GM04503 (cell line): Measurements from ENCODE around the gene PRAMEF33.
"Not testable (repeated sequence)": the region's sequence is repeated elsewhere in the genome, so short reads cannot be mapped to it uniquely, and the experiment has no call there.

Experiments used
- DNase-seq: peaks from one replicate; pipeline ENCODE4 v3.0.0-alpha.2; 2012; ENCODE audit warnings: low read depth

Gene PRAMEF33, protein sequence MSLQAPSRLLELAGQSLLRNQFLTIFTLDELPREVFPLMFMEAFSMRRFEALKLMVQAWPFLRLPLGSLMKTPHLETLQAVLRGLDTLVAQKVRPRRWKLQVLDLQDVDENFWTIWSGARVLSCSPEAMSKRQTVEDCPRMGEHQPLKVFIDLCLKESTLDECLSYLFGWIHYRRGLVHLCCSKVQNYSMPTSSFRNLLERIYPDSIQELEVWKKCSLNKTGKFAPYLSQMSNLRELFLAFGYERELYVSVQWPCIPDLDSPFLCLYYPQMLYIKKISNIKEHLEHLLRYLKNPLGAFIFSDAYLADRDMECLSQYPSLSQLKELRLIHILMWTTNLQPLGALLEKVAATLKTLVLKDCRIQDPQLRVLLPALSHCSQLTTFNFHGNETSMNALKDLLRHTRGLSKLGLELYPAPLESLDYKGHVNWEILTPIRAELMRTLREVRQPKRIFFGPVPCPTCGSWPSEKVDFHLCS

DNA sequence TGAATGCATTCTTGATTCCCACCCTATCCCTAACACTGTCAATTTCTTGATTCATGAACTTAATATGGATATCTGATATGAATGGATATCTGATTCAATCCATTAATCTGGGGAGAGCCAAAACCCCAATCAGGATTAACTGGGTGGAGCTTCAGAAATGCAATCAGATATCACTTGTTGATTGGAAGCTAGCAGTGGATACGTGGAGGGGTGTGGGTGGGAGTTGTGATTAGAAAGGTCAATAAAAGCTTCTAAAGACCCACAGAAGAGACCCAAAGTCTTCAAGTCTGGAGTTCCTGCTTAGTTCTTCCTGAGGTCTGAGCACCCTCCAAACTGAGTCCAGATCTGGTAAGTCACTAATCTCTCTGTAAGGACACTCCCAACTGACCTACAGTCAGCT is at the start of gene PRAMEF33:
TSS of gene PRAMEF33 (plus strand) at position 301 of the 400 bp plus-strand sequence. CDS start 2,416 bp downstream, outside the sequence.
- not testable (repeated sequence) for DNase-seq

DNA sequence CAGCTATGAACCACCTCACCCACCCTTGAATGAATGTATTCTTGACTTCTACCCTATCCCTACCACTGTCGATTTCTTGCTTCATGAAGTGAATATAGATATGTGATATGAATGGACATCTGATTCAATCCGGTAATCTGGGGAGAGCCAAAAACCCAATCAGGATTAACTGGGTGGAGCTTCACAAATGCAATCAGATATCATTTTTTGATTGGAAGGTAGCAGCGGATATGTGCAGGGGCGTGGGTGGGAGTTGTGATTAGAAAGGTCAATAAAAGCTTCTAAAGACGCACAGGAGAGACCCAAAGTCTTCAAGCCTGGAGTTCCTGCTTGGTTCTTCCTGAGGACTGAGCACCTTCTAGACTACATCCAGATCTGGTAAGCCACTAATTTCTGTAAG is 49.4 kb upstream of the PRAMEF33 start, which contains the start of gene PRAMEF5:
TSS of gene PRAMEF5 (plus strand) at position 301 of the 400 bp plus-strand sequence. CDS start 5,071 bp downstream, outside the sequence.
- not testable (repeated sequence) for DNase-seq

DNA sequence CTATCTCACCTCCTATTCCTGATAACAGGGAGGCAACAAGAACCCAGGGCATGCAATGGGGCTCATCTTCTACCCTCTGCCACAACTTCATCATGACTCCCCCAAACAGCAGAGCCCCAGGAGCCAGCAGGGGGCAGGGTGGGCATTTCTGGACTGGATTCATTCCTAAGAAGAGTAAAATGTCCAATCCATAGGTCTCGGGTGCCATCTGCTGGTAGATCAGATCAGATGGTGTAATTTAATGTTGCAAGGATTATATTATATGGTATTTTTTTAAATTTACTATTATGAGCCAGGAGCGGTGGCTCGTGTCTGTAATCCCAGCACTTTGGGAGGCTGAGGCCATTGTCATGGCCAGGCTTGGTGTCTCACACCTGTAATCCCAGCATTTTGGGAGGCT is 38.2 kb upstream of the PRAMEF33 start:
- DNase-seq, result not testable (repeated sequence)

DNA sequence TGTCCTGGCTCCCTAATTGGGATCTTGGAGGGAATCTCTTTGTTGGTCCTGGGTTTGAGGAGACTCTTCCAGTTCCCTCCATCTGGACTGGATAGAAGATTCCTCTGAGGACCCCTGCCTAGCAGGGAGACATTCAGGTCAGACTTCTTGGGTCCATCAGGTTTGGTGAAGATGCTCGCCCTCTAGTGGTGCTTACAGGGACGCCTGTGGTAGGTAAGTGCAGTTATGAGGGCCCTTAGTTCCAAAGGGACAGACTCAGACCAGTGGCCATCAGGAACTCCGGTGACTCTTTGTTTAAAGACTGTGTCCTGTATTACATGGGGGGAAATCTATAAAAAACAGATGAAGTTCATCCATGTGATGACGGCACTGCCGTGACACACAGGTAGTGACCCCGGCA is 26.3 kb upstream of the PRAMEF33 start:
- not testable (repeated sequence) for DNase-seq

DNA sequence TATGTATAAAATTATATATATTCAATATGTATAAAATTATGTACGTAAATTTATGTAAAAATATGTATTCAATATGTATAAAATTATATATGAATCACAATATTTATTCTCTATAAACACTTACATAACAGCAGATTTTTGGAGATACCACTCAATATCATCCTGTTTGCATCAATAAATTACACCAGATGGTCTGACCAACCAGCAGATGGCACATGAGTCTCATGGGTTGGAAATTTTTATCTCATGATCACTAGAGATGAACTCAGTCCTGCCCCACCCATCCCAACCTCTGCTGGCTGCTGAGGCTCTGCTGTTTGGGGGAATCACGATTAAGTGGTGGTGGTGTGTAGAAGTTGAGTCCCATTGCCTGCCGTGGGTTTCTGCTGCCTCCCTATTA is 23.7 kb upstream of the PRAMEF33 start:
- not testable (repeated sequence) for DNase-seq

DNA sequence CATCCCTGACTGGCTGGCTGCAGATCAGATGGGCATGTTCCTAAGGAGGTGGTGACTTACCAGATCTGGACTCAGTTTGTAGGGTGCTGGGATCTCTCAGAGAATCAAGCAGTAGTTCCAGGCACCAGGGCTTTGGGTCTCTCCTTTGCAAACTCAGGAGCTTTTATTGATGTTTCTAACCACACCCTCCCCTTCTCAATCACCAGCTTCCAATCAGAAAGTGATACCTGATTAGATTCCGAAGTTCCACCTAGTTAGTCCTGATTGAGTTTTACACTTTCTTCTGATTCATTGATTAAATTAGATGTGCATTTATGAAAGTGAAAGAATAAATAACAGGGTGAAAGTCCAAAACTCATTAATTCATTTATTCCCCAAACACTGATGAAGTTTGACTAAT is 18.3 kb upstream of the PRAMEF33 start, which contains the start of gene PRAMEF8:
TSS of gene PRAMEF8 (minus strand) at position 101 of the 400 bp plus-strand sequence. CDS start 1,046 bp downstream, outside the sequence.
- DNase-seq, result not testable (repeated sequence)

DNA sequence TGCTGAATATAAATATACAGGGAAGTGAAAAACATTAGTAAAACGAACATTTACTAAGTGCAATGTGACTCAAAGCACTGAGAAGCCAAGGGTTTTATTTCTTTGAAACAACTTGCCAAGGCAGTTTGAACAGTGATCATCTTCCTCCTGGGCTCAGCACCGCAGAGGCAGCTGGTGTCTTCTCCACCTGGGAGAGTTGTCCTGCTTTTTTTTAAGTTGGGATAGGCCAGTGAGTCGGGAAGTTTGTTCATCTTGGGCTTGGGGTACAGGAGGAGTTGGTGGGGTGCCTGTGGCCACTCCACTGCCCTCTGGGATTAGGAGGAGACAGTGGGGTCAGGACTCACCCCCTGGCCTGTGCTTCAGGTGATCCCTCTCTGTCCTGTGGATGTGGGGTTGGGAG is 14.3 kb upstream of the PRAMEF33 start:
- DNase-seq, result not testable (repeated sequence)

DNA sequence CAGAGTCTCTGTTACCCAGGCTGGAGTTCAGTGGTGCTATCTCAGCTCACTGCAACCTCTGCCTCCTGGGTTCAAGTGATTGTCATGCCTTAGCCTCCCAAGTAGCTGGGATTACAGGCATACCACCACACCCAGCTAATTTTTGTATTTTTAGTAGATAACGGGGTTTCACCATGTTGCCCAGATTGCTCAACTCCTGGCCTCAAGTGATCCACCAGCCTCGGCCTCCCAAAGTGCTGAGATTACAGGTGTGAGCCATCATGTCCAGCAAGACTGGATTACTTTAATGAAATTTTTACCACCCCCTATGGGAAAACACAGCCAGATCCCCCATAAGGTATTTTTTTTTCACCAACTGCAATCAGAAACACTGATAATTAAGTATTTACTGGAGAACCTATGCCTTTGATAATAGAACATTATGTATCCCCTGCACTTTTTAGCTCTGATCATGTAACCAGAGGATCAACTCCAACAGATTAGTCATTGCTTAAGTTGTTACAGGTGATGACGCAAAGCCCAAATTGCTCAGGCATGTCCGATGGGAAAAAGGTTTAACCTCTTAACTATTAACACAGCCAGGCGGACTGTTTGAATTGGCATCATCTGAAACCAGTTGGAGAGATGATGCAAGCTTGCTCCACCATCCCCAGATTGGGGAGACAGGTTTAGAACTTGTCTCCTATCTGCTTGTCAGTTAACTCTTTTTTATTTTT is 6.0 kb upstream of the PRAMEF33 start:
- DNase-seq, result not testable (repeated sequence)

DNA sequence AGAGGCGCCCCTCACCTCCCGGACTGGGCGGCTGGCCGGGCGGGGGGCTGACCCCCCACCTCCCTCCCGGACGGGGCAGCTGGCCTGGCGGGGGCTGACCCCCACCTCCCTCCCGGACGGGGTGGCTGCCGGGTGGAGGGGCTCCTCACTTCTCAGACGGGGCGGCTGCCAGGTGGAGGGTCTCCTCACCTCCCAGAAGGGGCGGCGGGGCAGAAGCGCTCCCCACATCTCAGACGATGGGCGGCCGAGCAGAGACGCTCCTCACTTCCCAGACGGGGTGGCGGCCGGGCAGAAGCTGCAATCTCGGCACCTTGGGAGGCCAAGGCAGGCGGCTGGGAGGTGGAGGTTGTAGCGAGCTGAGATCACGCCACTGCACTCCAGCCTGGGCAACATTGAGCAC is 4.6 kb upstream of the PRAMEF33 start:
- not testable (repeated sequence) for DNase-seq

DNA sequence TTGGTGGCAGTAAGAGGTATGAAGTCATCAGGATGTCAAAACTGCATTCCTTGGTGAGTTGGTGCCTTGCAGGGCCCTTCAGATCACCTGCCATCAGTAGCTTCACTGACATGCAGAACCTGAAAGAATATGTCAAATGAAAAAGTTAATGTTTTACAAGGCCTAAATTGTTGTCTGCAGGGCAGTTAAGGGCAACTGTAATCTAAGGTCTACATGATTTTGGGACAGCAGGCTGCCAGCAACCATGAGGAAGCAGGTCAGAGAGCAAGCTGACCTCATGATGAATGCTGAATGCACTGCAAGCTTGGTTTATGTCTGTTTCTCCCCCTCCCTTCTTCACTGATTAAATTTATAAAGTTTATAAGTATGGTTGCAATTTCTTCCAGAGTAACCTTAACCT is 1.1 kb upstream of the PRAMEF33 start:
- not testable (repeated sequence) for DNase-seq

DNA sequence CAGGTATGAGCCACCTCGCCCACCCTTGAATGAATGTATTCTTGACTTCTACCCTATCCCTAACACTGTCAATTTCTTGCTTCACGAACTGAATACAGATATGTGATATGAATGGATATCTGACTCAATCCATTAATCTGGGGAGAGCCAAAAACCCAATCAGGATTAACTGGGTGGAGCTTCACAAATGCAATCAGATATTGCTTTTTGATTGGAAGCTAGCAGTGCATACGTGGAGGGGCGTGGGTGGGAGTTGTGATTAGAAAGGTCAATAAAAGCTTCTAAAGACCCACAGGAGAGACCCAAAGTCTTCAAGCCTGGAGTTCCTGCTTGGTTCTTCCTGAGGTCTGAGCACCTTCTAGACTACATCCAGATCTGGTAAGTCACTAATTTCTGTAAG is 11.9 kb downstream of the PRAMEF33 start, which contains the start of gene PRAMEF15:
TSS of gene PRAMEF15 (plus strand) at position 301 of the 400 bp plus-strand sequence. CDS start 2,827 bp downstream, outside the sequence.
- not testable (repeated sequence) for DNase-seq

DNA sequence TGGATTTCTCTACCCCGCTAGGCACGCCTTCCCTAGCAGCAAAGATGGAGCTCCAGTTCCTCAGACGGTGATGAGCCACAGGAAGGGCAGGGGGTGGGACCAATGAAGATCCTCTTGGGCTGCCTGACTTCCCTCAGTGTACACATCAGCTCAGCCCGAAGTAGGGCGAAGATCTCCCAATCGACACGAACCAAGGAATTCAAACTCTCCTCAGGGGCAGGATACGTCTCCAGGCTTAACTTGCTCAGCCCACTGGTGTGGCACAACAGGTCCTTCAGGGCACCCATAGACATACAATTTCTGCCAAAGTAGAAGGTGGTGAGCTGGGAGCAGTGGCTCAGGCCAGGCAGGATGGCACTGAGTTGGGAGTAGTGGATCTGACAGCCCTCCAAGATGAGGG is 39.2 kb downstream of the PRAMEF33 start:
- not testable (repeated sequence) for DNase-seq

DNA sequence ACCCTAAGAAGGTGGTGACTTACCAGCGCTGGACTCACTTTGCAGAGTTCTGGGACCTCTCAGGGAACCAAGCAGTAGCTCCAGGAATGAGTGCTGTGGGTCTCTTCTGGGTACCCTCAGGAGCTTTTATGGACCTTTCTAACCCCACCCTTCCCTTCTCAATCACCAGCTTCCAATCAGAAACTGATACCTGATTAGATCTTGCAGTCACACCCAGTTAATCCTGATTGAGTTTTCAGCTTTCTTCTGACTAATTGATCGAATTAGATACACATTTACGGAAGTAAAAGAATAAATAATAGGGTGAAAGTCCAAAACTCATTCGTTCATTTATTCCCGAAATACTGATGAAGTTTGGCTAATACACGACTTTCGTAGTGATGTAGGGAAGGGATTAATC is 43.7 kb downstream of the PRAMEF33 start, which contains the start of gene PRAMEF14:
TSS of gene PRAMEF14 (minus strand) at position 101 of the 400 bp plus-strand sequence. CDS start 1,820 bp downstream, outside the sequence.
- DNase-seq, result not testable (repeated sequence)

DNA sequence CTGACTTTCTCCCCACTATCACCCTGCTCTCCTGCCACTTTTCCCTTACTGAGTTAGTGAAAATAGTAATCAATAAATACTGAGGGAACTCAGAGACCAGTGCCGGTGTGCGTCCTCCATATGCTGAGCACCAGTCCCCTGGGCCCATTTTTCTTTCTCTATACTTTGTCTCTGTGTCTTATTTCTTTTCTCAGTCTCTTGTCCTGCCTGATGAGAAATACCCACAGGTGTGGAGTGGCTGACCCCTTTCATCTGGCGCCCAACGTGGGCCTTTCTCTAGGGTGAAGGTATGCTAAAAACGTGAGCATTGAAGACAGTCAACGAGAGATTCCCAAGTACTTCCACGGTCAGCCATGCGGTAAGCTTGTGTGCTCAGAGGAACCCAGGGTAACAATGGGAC is 50.1 kb downstream of the PRAMEF33 start:
- DNase-seq, result not testable (repeated sequence)

DNA sequence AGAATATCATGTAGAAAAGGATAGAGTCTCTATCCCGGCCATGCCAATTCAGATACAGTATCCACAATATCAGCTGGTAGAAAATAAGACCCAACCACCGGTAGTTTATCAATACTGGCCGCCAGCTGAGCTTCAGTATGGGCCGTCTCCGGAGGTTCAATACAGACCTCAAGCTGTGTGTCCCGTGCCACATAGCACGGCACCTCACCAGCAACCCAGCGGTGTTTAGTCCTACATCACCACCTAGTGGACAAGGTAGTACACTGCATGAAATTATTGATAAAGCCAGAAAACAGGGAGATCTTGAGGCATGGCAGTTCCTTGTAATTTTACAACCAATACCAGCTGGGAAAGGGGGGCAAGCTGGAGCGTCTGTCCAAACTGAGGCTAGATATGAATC is 51.1 kb downstream of the PRAMEF33 start:
- not testable (repeated sequence) for DNase-seq

DNA sequence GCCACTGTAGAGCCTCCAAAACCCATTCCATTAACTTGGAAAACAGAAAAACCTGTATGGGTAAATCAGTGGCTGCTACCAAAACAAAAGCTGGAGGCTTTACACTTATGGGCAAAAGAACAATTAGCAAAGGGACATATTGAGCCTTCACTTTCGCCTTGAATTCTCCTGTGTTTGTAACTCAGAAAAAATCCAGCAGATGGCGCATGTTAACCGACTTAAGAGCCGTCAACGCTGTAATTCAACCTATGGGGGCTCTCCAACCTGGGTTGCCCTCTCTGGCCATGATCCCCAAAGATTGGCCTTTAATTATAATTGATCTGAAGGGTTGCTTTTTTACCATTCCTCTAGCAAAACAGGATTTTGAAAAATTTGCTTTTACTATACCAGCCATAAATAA is 53.4 kb downstream of the PRAMEF33 start:
- not testable (repeated sequence) for DNase-seq
